Measurements from ENCODE around the gene UVRAG. TPM values are rescaled to one million over a fixed set of nuclear protein-coding genes. Genes with fewer than 3 reads are reported as not detected.
A peak's percentile ranks its signal among the peaks of the same experiment; 100 is the strongest.

The UVRAG gene
- total RNA-seq (10 to 100 TPM; 18.8 to 55.5 (median 33.0) TPM), polyA plus RNA-seq (1 to 10 TPM; 4.7 to 8.9 (median 6.5) TPM)
- long read RNA-seq, donor 1, partial matches to known transcripts = 0 of 1 reads
- long read RNA-seq, donor 1, other reads (novel, unspliced or antisense) = 0 of 1 reads
- long read RNA-seq, donor 2, full-length matches to known transcripts = 3 of 3 reads
- long read RNA-seq, donor 2, partial matches to known transcripts = 0 of 3 reads
- long read RNA-seq, donor 2, other reads (novel, unspliced or antisense) = 0 of 3 reads
- long read RNA-seq, donor 3, full-length matches to known transcripts = 1 of 1 reads
- long read RNA-seq, donor 3, partial matches to known transcripts = 0 of 1 reads
- long read RNA-seq, donor 3, other reads (novel, unspliced or antisense) = 0 of 1 reads
- long read RNA-seq, donor 4 = 0 reads
- long read RNA-seq, donor 5, full-length matches to known transcripts = 2 of 2 reads
- long read RNA-seq, donor 5, partial matches to known transcripts = 0 of 2 reads
- long read RNA-seq, donor 5, other reads (novel, unspliced or antisense) = 0 of 2 reads
- long read RNA-seq, donor 6, full-length matches to known transcripts = 7 of 7 reads
- long read RNA-seq, donor 6, partial matches to known transcripts = 0 of 7 reads
- long read RNA-seq, donor 6, other reads (novel, unspliced or antisense) = 0 of 7 reads
- long read RNA-seq, donor 7, full-length matches to known transcripts = 3 of 3 reads
- long read RNA-seq, donor 7, partial matches to known transcripts = 0 of 3 reads
- long read RNA-seq, donor 7, other reads (novel, unspliced or antisense) = 0 of 3 reads
- long read RNA-seq, donor 8, full-length matches to known transcripts = 2 of 2 reads
- long read RNA-seq, donor 8, partial matches to known transcripts = 0 of 2 reads
- long read RNA-seq, donor 8, other reads (novel, unspliced or antisense) = 0 of 2 reads
- long read RNA-seq, donor 9 = 0 reads
- long read RNA-seq, donor 10, full-length matches to known transcripts = 2 of 2 reads
- long read RNA-seq, donor 10, partial matches to known transcripts = 0 of 2 reads
- long read RNA-seq, donor 10, other reads (novel, unspliced or antisense) = 0 of 2 reads

- TF ChIP-seq EP300 (IDR thresholded peaks at IDR 0.05) (no peak), POLR2AphosphoS5 (IDR thresholded peaks at IDR 0.05) (peak; percentile 58 to 93 (median 65)), POLR2A (IDR thresholded peaks at IDR 0.05) (peak in 2 of 4 donors; percentile 66 to 71), CTCF (IDR thresholded peaks at IDR 0.05) (peak in 2 of 7 experiments; percentile 14 to 17)
- WGBS, 5 donors = 0 to 1% (median 0%) methylated on average over 29 to 39 of the region's 39 CpGs
Measured at GRCh38 chr11:75814677-75815344, at the start of gene UVRAG. UVRAG (plus strand) TSS chr11:75815210; CDS start chr11:75815408, 198 bp downstream.

DNA sequence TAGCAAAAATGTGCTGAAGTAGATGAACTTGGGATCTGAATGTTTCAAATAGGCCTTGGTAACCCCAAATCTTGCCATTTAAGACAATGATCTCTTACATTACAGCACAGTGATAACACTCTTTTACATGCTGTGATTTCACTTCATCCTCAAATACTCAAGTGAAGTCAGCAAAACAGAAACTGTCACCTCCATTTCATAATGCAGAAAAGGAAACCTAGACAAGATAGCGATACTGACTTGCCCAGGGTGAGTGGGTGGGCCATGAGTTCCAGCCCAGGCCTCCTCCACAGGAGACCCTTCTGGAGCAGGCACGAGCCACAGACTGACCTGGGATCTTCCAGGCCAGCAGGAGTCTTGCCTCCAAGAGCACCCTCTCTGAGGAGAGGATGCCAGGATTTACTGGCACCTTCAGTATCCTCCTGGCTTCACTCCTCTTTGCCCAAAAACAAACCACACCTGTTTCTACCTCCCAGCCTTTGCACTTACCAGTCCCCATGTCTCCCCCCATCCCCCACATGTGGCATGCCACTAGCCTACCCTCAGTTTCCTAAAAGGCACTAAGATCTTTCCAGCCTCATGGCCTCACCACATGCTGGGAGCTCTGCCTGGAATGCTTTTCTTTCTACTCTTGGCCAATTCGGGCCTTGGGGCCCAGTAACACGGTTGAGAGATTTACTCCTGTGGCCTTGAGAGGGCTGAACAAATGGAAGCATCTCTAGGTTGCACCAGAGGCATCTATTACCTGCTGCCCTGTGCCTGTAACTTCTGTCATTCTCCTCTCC, 48.4 kb upstream of the UVRAG start:
- no peak for TF ChIP-seq CTCF (IDR thresholded peaks at IDR 0.05)
- no peak for TF ChIP-seq EP300 (IDR thresholded peaks at IDR 0.05)
- no peak for TF ChIP-seq POLR2A (IDR thresholded peaks at IDR 0.05)
- TF ChIP-seq POLR2AphosphoS5 (IDR thresholded peaks at IDR 0.05) = no peak
- 71 to 87% (median 79%) methylated on average over 4 of the region's 4 CpGs for WGBS, 5 donors
- intact Hi-C loops (cut with DNase I; ENCODE audit: low total_unique reads) = no loop called here
- H3K4me3 ChIP-seq = no peak overlapping the region
- H3K9me3 ChIP-seq = no peaks in the 10 kb centered on the region
- no peak for DNase-seq
- H3K27ac ChIP-seq = no peak overlapping the region
- H3K27me3 ChIP-seq = peaks cover 0 to 30% (median 11%) of the 10 kb centered on the region in 3 donors
- peaks cover 16 to 23% (median 20%) of the 10 kb centered on the region in 4 donors for H3K4me1 ChIP-seq
- no peaks in the 10 kb centered on the region for H3K36me3 ChIP-seq

More at GRCh38 chr11:75814677-75815344, at the start of gene UVRAG:
- Histone ChIP-seq H3K27ac (peak within 1 kb of the TSS; percentile 80 to 97 (median 94)), H3K27me3 (no peaks in the 10 kb centered on the region), H3K4me1 (peaks cover 19 to 49% (median 38%) of the 10 kb centered on the region in 4 donors), H3K9me3 (no peaks in the 10 kb centered on the region), H3K36me3 (no peaks in the 10 kb centered on the region), H3K4me3 (peak within 1 kb of the TSS; percentile 89 to 97 (median 93))
- DNase-seq = peak; percentile 98 to 99
- intact Hi-C loops (cut with DNase I; ENCODE audit: low total_unique reads) = no loop called here

- no peak overlapping the region for H3K27ac ChIP-seq
- H3K27me3 ChIP-seq = peaks cover 0 to 30% (median 11%) of the 10 kb centered on the region in 3 donors
- no peak for DNase-seq
- H3K4me1 ChIP-seq = peaks cover 16 to 23% (median 20%) of the 10 kb centered on the region in 4 donors
- H3K4me3 ChIP-seq = no peak overlapping the region
- TF ChIP-seq POLR2AphosphoS5 (IDR thresholded peaks at IDR 0.05) (no peak), POLR2A (IDR thresholded peaks at IDR 0.05) (no peak), EP300 (IDR thresholded peaks at IDR 0.05) (no peak), CTCF (IDR thresholded peaks at IDR 0.05) (no peak)
- WGBS, 5 donors = 91 to 95% (median 93%) methylated on average over 6 of the region's 6 CpGs
- H3K9me3 ChIP-seq = no peaks in the 10 kb centered on the region
- intact Hi-C loops (cut with DNase I; ENCODE audit: low total_unique reads) = no loop called here
- H3K36me3 ChIP-seq = no peaks in the 10 kb centered on the region
Measured at GRCh38 chr11:75767228-75767572, 47.8 kb upstream of the UVRAG start.

Measured in stomach (tissue), 19 donors.